ENCODE data around the gene UBE2Q2. TPM values are rescaled to one million over a fixed set of nuclear protein-coding genes. Genes with fewer than 3 reads are reported as not detected.

The UBE2Q2 gene
- total RNA-seq, 1 experiment from 2014 or later = 18.1 TPM

GRCh38 chr15:75828429-75828828, 14.8 kb upstream of the UBE2Q2 start:
- ChIA-PET CTCF (interaction anchor here (0.8 kb wide), 1 partner anchor 284 kb away, joined by 3 read pairs; no protein-coding TSS in a partner anchor), POLR2A (ENCODE audit: low non-redundant PET) (no interaction called here)
- DNase-seq (ENCODE audit: low spot score) = no peak
- no peak for TF ChIP-seq EZH2 (IDR thresholded peaks at IDR 0.05; ENCODE audit: borderline replicate concordance, low read depth, low read length, poor library complexity, severe bottlenecking)
- no peak for TF ChIP-seq CTCF (conservative IDR thresholded peaks at IDR 0.05; ENCODE audit: low read depth, low read length)
- H3K36me3 ChIP-seq (ENCODE audit: insufficient read depth, low read length, poor library complexity, severe bottlenecking) = no peaks in the 10 kb centered on the region
- intact Hi-C loops (cut with micrococcal nuclease; ENCODE audit: unreplicated experiment) = no loop called here
- H3K9me3 ChIP-seq (ENCODE audit: low read depth, low read length, poor library complexity, severe bottlenecking) = no peaks in the 10 kb centered on the region
- no peaks in the 10 kb centered on the region for H3K4me1 ChIP-seq (ENCODE audit: insufficient read depth, low read length, poor library complexity, severe bottlenecking)
- H3K27me3 ChIP-seq (replicated peaks; ENCODE audit: insufficient read depth, low read depth, low read length, poor library complexity) = no peaks in the 10 kb centered on the region
- H3K4me3 ChIP-seq (ENCODE audit: low read depth, low read length, poor library complexity, severe bottlenecking) = no peak overlapping the region
- H3K27ac ChIP-seq (ENCODE audit: low read depth, low read length, poor library complexity, severe bottlenecking) = no peak overlapping the region
- BruUV-seq (replicated peaks) = no TSS peak

GRCh38 chr15:75830910-75831805, 12.1 kb upstream of the UBE2Q2 start:
- no peak overlapping the region for H3K4me3 ChIP-seq (ENCODE audit: low read depth, low read length, poor library complexity, severe bottlenecking)
- H3K9me3 ChIP-seq (ENCODE audit: low read depth, low read length, poor library complexity, severe bottlenecking) = no peaks in the 10 kb centered on the region
- H3K27me3 ChIP-seq (replicated peaks; ENCODE audit: insufficient read depth, low read depth, low read length, poor library complexity) = no peaks in the 10 kb centered on the region
- ChIA-PET POLR2A (ENCODE audit: low non-redundant PET) (no interaction called here), CTCF (no interaction called here)
- H3K27ac ChIP-seq (ENCODE audit: low read depth, low read length, poor library complexity, severe bottlenecking) = no peak overlapping the region
- intact Hi-C loops (cut with micrococcal nuclease; ENCODE audit: unreplicated experiment) = no loop called here
- H3K4me1 ChIP-seq (ENCODE audit: insufficient read depth, low read length, poor library complexity, severe bottlenecking) = no peaks in the 10 kb centered on the region
- no TSS peak for BruUV-seq (replicated peaks)
- no peak for DNase-seq (ENCODE audit: low spot score)
- H3K36me3 ChIP-seq (ENCODE audit: insufficient read depth, low read length, poor library complexity, severe bottlenecking) = no peaks in the 10 kb centered on the region
- TF ChIP-seq CTCF (conservative IDR thresholded peaks at IDR 0.05; ENCODE audit: low read depth, low read length) (no peak), EZH2 (IDR thresholded peaks at IDR 0.05; ENCODE audit: borderline replicate concordance, low read depth, low read length, poor library complexity, severe bottlenecking) (no peak)

- ChIA-PET POLR2A (ENCODE audit: low non-redundant PET) (no interaction called here), CTCF (no interaction called here)
- no peaks in the 10 kb centered on the region for H3K36me3 ChIP-seq (ENCODE audit: insufficient read depth, low read length, poor library complexity, severe bottlenecking)
- no peak for DNase-seq (ENCODE audit: low spot score)
- H3K27ac ChIP-seq (ENCODE audit: low read depth, low read length, poor library complexity, severe bottlenecking) = no peak overlapping the region
- no peak overlapping the region for H3K4me3 ChIP-seq (ENCODE audit: low read depth, low read length, poor library complexity, severe bottlenecking)
- BruUV-seq (replicated peaks) = no TSS peak
- H3K4me1 ChIP-seq (ENCODE audit: insufficient read depth, low read length, poor library complexity, severe bottlenecking) = no peaks in the 10 kb centered on the region
- intact Hi-C loops (cut with micrococcal nuclease; ENCODE audit: unreplicated experiment) = no loop called here
- TF ChIP-seq CTCF (conservative IDR thresholded peaks at IDR 0.05; ENCODE audit: low read depth, low read length) (no peak), EZH2 (IDR thresholded peaks at IDR 0.05; ENCODE audit: borderline replicate concordance, low read depth, low read length, poor library complexity, severe bottlenecking) (no peak)
- H3K9me3 ChIP-seq (ENCODE audit: low read depth, low read length, poor library complexity, severe bottlenecking) = no peaks in the 10 kb centered on the region
- H3K27me3 ChIP-seq (replicated peaks; ENCODE audit: insufficient read depth, low read depth, low read length, poor library complexity) = no peaks in the 10 kb centered on the region
Measured at GRCh38 chr15:75831806-75832102, 11.5 kb upstream of the UBE2Q2 start.

Data from A673 (cell line).